Suppressor macrophage treated with lipopolysaccharide for 4 hours (primary cell): ENCODE data around the gene SCNN1G.
"Not testable (repeated sequence)": the region's sequence is repeated elsewhere in the genome, so short reads cannot be mapped to it uniquely, and the experiment has no call there.

Source experiments
- DNase-seq: peaks from one replicate; pipeline ENCODE4 v3.0.0-alpha.2; 2020

SCNN1G gene

GRCh38 chr16:23182679-23183542, at the start of gene SCNN1G:
Gene SCNN1G (plus strand): TSS chr16:23182745. CDS start chr16:23186272, 3,527 bp downstream.
- DNase-seq, result no peak

GRCh38 chr16:23132775-23133463, 49.6 kb upstream of the SCNN1G start:
- no peak for DNase-seq

DNA sequence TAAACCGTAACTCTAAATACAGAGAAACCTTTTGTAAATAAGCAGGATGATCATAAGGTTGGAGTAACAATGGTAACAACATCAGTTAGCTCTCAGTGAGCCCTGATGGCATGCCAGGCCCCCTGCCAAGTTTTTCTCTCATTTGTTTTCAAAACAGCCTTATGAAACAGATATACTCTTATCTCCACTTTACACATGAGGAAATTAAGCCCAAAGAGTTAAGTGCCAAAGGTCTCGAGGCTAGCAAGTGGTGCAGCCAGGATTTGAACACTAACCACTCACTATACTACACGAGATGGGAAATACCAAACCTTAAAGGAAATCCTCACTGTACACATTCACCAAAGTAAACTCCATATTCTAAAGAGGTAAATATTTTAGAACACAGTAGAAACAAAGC, 48.3 kb upstream of the SCNN1G start:
- DNase-seq, result no peak

GRCh38 chr16:23137256-23137655, 45.3 kb upstream of the SCNN1G start:
- no peak for DNase-seq

DNA sequence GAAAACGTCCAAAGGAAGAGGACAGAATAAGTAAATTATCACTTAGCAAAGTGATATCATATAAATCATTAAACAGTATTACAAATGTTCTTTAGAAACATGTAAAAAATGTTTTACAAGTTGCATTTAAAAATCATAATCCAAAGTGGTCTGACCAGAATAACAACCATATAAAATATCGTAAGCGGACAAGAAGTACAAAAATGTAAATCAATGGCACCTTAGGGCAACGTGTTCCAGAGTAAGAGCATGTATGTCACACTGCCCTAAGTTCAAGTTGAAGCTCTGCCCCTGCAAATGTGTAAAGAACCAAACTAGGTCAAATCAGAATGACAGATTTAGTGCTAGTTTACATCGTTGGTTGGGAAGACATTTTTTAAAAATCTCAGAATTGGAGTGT, 44.7 kb upstream of the SCNN1G start:
- no peak for DNase-seq

DNA sequence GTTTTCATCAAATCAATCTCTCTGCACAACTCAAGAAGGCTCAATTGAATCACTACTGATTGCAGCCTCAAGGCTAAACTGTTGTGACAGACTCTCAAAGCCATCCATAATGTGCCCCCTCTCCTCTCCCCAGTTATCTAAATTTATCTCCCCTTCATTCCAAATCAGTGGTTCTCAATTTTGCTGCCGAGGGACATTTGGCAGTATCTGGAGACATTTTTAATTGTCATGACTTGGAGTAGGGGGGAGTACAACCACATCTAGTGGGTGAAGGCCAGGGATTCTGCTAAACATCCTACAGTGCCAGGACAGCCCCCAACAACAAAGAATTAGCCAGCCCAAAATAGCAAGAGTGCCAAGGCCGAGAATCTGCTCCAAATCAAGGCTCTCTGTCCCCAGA, 42.4 kb upstream of the SCNN1G start:
- no peak for DNase-seq

GRCh38 chr16:23141033-23141432, 41.5 kb upstream of the SCNN1G start:
- no peak for DNase-seq

DNA sequence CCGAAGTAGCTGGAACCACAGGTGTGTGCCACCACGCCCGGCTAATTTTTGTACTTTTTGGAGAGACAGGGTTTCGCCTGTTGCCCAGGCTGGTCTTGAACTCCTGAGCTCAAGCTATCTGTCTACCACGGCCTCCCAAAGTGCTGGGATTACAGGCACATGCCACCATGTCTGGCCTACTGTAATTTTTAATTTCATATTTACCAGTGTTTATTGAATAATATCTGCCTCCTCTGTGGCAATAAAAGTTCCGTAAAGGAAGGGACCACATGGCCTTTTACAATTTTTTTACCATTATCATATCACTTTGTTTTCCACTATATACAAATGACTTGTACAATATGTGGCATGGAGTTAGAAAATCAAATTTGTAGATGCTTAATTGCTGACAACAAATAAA, 41.0 kb upstream of the SCNN1G start:
- no peak for DNase-seq

- no peak for DNase-seq
Measured at GRCh38 chr16:23141959-23142740, 40.4 kb upstream of the SCNN1G start.

GRCh38 chr16:23143391-23143790, 39.2 kb upstream of the SCNN1G start:
- DNase-seq, result no peak

DNA sequence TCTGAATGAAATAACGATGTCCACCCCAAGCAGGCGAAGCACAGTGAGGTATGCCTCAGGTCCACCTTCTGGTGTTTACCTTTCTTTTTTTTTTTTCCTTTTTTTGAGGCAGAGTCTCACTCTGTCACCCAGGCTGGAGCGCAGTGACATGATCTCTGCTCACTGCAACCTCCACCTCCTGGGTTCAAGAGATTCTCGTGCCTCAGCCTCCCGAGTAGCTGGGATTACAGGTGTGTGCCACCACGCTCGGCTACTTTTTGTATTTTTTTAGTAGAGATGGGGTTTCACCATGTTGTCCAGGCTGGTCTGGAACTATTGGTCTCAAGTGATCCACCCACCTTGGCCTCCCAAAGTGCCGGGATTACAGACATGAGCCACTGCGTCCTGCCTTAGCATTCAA, 38.2 kb upstream of the SCNN1G start:
- not testable (repeated sequence) for DNase-seq

GRCh38 chr16:23145186-23145585, 37.4 kb upstream of the SCNN1G start:
- DNase-seq, result no peak

DNA sequence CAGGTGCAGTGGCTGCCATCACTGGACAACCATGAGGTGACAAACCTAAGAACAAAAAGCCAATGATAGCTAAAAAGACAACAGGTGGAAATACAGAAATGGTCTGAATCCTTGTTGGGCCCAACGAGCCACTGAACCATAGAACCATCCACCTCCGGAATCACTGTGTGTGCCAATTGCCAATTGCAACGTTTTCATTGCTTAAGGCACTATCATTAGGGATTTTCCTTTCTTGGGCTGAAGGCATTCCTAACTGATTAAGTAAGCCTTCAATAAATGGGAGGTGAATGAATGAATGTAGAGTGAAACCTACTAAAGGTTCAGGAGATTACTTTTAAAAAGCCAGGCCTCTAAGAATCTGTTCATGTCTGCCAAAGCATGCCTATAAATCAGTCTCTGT, 36.9 kb upstream of the SCNN1G start:
- no peak for DNase-seq

DNA sequence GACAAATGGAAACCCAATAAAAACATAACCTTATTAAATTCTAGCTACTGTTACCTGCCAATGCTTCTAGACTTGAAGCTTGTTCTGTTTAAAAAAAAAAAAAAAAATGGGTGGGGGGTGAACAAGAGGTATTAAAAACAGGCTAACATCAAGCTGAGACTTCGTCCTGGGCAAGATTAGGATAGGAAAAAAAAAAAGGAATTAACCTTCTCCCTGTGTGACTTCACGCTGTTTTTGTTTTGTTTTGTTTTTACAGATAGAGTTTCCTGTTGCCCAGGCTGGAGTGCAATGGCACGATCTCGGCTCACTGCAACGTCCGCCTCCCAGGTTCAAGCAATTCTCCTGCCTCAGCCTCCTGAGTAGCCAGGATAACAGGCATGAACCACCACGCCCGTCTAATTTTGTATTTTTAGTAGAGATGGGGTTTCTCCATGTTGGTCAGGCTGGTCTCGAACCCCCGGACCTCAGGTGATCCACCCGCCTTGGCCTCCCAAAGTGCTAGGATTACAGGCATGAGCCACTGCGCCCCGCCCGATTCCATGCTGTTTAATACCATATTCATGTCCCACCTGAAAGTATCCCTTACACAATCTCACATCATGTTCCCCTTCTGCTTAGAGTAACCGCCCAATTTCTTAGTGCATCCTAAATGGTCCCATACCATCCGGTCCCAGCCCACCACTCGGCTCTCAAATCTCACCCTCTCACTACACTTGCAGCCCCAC, 35.5 kb upstream of the SCNN1G start:
- DNase-seq, result no peak

DNA sequence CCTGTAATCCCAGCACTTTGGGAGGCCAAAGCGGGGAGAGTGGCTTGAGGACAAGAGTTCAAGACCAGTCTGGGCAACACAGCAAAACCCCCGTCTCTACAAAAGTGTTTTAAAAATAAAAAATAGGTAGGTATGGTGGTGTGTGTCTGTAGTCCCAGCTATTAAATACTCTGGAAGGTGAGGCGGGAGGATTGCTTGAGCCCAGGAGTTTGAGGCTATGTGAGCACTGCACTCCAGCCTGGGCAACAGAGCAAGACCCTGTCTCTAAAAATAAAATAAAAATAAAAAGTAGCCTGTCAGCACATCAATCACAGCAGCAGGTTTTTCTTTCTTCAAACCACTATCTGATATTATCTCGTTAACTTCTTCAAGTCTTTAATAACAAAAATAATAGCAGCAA, 34.9 kb upstream of the SCNN1G start:
- no peak for DNase-seq

DNA sequence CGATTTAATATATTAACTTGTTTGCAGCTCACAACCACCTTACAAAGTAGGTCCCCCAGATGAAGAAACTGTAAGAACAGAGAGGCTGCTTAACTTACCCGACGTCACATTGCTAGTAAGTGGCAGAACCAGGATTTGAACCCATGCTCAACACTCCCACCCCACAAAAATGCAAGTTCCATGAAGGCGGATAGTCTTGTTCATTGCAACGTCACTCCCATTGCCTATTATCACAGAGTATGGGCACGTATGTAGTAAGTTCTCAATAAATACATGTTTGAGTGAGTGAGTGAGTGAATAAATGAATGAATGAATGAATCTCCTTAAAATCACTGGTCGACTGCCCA, 34.4 kb upstream of the SCNN1G start:
- no peak for DNase-seq

DNA sequence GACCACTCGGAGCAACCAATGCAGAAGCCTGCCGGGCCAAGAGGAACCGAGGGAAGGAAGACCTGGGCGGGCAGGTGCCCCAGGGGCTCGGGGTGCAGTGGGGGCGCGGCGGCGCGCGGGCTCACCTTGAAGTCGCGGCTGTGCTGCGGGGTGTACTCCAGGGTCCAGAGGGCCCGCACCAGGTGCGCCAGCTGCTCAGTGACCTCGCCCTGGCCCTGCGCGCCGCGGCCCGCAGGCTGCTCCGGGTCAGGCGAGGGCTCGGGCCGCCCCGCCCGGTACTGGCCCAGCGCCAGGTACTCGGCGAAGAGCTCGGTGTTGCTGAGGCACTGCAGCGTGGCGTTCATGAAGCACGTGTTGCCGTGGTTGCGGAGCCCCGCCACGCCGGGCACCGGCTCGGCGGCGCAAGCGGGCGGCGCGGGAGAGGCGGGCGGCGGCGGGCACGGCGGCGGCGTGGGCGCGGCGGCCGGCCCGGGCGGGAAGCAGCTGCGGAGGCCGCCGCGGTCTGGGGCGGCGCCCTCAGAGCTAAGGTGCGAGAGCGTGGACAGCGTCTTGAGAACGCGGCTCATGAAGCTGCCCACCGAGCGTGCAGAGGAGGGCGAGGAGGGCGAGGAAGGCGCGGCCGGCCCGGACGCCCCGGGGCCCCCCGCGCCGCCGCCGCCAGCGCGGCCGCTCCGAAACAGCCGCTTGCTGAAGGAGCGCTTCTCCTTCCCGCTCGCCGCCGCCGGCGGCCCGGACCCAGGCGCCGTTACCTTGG, 33.9 kb upstream of the SCNN1G start:
- DNase-seq, result peak; percentile 45

GRCh38 chr16:23149267-23149992, 33.1 kb upstream of the SCNN1G start, which contains the start of gene USP31:
Gene USP31 (minus strand): TSS chr16:23149452. CDS start chr16:23149270, 182 bp downstream.
- DNase-seq, result peak; percentile 96

- no peak for DNase-seq
Measured at GRCh38 chr16:23149993-23150364, 32.6 kb upstream of the SCNN1G start.

DNA sequence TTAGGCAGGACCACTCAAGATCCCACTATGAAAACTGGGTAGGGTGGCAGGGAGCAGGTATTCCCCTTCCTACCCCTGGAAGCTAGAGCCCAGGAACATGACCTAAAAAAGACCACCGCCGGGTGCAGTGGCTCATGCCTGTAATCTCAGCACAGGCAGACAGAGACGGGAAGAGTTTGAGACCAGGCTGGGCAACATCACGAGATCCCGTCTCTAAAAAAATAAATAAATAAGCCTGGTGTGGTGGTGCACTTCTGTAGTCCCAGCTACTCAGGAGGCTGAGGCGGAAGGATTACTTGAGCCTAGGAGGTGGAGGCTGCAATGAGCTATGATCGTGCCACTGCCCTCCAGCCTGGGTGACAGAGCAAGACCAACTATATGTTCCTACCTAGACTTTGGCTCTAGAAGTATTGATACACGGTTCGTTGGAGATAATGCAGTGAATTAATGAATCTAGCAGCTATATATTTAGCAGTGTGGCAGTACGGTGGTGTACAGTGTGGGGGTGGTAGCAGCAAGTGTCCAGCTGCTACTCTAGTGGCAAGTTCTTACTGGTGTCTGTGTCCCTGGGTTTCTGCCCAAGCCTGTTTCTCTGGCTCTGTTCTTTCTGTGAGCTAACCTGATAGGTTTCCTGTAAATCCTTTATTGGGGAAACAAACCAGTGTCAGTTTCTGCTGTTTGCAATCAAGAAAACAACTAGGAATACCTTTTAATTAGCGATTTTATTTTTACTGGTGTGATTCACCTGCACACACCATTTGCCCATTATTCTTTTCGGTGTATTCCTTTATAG, 30.0 kb upstream of the SCNN1G start:
- DNase-seq, result no peak
